HG03159 (cell line): ENCODE data around the gene ITGB1.
"Not testable (repeated sequence)": the region's sequence is repeated elsewhere in the genome, so short reads cannot be mapped to it uniquely, and the experiment has no call there.

Experiments
- ATAC-seq: cut with Tn5 transposase; IDR thresholded peaks from one replicate; pipeline ENCODE4 v1.9.1; 2021; ENCODE audit warnings: mild to moderate bottlenecking, moderate library complexity; ENCODE audit not compliant: unreplicated experiment

The ITGB1 gene

DNA sequence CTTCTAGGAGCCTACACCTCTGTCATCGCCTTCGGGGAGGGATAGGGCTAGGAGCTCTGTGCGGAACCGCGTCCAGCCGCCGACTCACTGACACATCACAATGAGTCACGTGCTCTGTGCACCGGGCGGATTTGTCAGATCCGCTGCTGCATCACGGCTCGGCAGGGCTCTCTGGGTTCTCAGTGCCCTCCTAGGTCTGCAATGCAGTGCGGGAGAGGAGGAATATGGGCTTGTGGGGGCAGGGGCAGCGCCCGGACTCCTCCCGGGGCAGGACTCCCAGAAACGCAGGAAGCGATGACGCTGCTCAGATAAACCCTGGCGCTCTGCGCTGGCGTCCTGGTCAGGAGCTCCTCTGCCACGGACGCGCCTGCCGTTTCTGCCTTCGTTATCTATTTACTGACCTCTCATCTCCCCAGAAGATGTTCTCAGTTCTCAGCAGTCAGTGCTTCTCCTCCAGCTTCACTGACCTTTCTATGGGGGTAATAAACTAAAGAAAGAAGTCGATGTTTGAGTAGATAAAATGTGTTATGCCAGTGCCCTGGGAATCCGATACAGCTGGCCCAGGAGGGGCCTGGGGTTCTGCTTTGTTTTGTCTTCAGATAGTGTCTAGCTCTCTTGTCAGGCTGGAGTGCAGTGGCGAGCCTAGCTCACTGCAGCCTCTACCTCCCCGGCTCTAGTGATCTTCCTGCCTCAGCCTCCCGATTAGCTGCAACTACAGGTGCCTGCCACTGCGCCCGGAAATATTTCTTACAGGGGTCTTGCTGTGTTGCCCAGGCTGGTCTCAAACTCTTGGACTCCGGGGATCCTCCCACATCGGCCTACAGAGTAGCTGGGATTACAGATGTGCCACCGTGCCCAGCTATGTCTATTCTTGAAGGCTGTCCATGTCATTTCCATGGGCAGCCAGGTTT, 22.8 kb upstream of the ITGB1 start:
- peak; percentile 96 for ATAC-seq

DNA sequence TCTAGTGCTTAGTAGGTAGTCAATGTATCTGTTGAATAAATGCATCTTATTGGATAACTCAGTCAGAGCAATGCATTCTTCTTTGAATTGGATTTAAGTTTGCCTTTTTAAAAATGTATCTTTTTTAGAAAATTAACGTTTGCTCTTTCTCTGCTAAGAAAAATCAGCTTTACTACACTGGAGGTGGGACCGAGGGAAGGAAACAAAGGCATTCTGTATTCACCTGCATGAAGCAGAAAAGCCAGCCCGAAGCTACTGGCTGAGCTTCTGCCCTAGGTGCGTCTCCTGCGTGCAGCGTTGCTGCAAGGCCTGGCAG, 22.2 kb upstream of the ITGB1 start:
- no peak for ATAC-seq

DNA sequence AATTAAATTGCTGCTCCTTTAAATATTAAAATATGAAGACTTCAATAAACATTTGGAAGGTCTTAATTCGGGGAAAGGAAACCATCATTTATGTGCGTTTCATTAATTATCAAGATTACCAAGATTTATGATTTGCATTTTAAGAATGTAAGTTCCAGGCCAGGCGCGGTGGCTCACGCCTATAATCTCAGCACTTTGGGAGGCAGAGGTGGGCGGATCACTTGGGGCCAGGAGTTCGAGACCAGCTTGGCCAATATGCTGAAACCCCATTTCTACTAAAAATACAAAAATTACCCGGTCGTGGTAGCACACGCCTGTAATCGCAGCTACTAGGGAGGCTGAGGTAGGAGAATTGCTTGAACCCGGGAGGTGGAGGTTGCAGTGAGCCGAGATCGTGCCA, 21.7 kb upstream of the ITGB1 start:
- ATAC-seq: not testable (repeated sequence)

DNA sequence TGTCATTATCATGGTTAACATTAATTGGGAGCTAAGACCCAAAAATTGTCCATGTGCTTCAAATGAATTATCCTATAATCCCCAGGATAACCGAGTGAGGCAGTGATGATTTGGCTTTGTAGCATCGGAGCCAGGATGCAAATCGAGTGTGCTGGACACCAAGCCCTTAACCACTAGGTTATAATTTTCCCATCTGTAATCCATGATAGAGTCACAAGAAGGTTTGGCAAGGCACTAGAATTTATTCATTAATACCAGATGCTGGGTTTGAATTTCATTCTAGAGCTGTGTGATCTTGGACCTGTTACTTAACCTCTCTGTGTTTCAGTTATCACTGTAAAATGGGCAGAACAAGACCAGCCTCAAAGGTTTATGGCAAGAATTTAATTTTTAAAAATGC, 21.0 kb upstream of the ITGB1 start:
- ATAC-seq: no peak

DNA sequence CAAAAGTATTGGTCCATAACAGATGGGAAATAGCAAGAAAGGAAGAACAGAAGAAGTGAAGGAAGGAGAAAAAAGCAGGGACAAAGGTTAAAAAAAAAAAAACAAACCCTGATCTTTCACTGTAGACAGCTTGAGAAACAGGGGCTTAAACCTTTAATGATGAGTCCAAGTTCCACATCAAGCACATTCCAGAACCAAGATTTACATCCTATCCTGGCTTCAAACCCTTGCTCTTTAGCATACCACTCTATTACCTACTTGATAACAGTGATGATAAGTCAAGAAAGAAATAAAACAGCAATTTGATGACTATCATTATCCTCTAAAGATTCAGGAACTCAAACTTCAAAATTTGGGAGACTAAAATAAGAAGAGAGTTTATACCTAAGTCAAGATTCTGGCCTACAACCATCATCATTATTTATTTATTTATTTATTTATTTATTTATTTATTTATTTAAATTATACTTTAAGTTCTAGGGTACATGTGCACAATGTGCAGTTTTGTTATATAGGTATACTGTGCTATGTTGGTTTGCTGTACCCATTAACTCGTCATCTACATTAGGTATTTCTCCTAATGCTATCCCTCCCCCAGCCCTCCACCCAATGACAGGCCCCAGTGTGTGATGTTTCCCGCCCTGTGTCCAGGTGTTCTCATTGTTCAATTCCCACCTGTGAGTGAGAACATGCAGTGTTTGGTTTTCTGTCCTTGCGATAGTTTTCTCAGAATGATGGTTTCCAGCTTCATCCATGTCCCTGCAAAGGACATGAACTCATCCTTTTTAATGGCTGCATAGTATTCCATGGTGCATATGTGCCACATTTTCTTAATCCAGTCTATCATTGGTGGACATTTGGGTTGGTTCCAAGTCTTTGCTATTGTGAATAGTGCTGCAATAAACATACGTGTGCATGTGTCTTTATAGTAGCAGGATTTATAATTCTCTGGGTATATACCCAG, 20.1 kb upstream of the ITGB1 start:
- ATAC-seq: not testable (repeated sequence)

DNA sequence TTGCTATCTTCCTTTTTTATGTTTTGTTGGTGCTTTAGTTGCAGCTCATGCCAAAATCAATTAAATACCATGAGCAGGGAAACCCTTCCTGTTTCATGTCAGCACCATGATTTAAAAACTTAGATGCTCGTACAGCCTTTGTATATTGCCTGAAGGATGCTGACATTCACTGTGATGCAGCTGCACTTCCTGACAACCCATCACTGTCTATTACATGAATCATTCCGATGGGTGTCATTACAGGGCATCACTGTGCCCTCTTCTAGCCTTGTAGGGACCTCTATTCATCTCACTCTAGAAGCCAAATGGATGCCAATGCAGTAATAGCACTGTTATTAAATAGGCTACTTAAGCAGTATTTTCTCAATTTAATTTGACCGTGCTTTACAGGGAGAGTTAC, 18.3 kb upstream of the ITGB1 start:
- ATAC-seq: no peak

DNA sequence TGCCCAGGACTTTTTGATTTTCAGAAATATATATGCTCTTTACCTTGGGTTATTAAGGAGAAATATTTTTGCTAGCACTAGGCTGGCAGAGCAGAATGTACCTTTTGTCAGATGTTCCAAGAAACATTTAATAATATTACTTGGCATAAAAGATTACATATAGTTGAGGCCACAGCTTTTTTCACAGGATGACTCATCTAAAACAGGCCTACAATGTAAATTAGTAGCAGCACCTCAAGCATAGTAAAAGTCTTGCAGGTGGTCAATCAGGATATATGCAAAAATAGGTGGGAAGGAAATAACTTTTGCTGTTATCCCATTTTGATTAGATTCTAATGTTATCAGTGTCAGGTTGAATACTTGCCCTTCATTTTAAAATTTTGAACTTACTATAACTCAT, 14.9 kb upstream of the ITGB1 start:
- peak; percentile 45 for ATAC-seq

DNA sequence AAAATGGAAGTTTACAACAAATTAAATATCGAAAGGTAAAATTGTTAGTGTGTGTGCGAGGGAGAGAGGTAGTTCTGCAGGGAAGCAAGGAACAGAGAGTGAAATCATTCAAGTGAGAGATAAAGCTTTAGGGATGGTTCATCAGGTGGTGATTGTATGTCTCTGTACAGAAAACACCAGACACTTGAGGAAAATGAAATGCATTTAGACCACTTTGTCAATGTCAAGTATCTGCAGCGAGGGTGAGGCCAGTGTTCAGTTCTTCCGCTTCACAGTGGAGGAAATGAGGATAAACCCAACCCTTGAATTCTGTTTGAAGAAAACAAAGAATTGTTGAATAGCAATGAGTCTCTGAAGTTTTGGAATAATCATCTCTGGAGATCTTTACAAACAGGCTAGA, 14.4 kb upstream of the ITGB1 start:
- ATAC-seq: no peak

DNA sequence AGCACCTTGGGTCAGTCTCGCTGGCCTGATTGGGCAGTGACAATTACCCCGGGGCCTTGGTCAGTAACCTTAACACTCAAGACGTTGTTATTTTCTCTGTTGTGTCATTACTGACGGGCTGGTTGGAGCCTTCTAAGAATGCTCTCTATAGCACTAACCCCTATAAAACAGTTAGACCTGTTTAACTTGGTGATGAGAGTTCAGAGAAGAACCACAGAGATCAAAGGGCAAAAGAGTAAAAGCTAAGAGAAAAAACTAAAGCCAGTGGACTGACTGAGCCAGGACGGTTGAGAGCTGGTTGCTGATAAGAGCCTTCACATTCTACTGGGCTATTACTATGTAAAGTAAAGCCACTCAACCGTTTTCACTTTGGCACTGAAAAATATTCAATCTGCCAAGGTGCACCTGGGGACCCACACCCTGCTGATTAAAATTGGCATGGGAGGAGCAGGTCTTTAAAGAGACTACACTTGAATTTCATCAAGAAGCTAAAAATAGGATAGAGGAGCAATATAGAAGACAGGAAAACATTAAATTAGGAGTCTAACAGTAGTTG, 13.6 kb upstream of the ITGB1 start:
- no peak for ATAC-seq

DNA sequence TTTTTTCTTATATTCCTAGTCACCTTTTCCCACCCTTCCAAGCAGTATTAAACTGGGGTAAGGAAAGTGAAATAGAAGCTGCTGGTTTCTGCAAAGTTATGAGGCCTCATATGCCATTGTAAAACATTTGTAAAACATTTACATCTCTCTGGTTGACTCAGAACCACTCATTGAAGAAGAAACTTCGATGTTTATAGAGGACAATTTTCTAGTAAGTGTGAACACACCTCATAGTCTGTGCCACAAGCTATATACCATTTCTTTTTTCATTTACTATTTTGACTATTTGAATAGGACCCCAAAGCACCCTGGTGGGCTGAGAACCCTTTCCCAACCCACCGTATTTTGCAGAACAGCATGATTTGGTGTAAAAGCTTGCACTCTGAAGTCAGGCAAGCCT, 12.9 kb upstream of the ITGB1 start:
- ATAC-seq: no peak

DNA sequence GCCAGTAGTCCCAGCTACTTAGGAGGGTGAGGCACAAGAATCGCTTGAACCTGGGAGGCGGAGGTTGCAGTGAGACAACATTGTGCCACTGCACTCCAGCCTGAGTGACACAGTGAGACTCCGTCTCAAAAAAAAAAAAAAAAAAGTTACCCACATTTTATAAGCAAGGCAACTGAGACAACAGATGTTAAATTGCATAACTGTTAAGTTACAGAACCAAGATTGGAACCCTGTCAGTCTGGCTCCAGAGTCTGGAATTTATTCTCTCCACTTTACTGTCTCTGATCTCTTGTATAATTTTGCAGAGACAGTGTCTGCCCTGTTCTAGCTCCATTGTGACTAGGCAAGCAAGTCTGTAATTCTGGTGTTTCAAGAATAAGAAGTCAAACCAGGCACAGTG, 6.2 kb upstream of the ITGB1 start:
- ATAC-seq: no peak

DNA sequence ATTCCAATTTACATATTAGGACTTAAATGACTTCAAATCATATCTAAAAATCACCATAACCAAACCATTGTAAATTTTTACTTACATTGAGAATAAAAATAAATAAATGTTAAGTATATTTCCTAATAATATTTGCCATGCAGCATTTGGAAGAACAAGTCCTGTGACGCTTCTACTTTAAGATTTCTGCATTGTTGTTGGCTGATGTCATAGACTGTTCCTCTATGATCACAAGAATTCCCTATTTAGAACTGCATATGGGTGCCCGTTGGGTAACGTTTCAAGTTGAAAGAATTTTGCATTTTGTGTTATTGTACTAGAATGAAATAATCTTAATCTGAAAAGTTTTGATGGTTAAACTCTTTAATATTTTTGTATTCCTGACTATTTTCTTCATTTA, 5.1 kb upstream of the ITGB1 start:
- ATAC-seq: no peak

DNA sequence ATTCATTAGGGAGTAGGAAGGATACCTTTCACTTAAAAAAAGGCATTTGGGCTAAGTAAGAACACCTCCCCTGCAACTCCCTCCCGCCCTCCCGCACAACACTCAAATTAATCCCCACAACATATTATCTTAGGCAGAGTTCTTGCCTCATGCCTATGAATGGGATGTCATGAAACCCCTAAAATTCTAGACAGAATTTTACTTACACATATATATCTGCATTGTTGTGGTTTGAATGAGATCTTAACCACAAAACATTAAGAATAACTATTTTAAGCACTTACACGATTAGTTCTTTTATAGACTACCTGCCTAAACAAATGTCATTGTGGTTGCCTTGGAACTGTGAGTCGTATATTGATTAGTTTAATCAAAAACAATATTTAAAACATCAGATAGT, 4.5 kb upstream of the ITGB1 start:
- ATAC-seq: no peak

DNA sequence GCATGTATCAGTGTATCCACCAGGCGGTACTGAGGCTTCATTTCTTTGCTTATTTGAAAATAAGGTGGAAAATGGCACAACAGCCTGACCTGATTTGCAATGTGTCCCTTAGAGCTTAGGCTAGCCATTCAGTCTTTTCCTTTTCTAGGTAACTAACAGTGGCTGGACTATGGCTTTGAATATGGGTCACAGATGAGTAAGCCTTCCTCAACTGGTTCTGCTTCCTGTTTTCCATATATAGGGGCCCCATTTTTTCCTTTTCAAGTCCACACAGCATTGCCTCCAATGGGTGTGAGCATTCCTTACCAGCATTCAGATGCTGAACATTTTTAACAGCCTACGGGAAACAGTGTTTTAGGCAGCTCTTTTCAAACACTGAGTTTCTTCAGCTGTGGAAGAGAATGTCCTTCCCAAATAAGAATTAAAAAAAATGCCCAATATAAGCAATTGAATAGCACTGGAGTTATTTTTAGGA, 3.9 kb upstream of the ITGB1 start:
- ATAC-seq: no peak

DNA sequence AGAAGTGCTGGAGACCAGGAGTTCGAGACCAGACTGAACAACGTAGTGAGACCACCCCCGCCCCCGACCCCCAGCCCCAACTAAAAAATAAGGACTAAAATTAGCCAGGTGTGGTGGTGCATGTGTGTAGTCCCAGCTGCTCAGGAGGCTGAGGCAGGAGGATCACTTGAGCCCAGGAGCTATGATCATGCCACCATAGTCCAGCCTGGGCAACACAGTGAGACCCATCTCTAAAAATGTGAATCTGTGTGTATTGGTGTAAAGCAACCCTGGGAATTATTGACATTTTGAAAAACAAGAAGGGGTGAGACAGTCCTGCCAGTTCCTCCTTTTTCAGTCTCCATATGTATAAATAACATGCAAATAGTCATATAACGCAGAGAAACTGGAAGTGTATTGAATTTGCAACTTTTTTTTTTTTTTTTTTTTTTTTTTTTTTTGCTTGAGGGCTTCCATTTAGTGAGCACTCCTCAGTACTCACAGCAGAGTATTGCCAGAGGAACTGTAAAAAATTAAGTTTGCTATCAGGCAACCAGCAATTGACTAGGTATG, 3.4 kb upstream of the ITGB1 start:
- no peak for ATAC-seq

DNA sequence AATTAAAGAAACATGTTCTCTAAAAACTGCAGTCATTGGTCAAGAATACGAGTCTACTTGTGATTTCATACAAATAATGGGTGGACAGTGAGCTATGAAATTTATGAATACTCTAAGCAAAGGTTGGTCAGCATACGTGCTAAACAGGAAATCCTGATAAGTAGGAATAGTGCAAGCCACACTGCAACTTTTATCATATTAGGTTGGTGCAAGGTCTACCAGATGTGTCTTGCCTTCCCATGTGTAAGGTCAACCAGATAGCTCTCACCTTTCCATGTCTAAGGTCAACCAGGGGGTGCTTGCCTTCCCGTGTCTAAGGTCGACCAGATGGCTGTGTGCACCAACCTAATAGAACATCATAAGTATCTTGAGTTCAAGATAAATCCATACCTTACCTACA, 2.0 kb upstream of the ITGB1 start:
- ATAC-seq: no peak

DNA sequence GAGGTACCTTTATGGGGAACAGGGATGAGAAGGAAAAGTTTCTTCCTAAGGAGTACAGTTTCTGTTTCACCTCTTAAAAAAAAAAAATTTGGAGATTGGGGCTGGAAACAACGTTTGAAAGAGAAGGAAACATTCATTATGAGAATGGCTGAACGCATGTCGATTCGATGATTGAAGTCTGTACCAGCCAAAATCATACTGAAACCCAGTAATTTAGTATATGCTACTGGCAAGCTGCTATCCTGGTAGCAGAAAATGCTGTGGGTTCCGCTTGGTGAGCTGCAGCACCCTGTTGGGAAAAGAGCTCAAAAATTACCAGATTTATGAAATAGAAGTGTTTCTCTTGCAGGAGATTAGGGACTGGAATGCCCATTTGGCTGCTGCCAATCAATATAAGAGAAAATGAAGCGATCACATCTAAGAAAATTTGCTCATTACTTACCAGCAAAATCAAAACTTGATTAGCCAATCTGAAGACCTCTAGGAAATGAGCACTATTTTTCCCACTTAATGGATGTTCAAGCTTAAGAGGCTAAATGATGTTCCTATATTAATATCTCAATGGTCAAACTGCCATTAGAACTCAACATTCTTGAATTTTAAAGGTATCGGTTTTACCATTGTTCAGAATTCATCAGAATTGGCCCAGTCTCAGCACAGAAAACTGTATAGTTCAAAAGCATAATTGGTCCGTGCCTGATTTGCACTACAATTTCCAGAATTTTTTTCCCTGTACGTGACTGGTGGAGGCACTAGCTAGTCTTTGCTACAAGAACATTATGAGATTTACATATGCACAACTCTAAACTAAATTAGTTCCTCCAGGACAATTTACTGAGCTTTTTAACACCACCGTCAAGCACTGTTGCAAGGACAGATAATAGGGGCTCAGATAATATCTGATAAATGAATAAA, 1.2 kb upstream of the ITGB1 start:
- ATAC-seq: peak; percentile 39

DNA sequence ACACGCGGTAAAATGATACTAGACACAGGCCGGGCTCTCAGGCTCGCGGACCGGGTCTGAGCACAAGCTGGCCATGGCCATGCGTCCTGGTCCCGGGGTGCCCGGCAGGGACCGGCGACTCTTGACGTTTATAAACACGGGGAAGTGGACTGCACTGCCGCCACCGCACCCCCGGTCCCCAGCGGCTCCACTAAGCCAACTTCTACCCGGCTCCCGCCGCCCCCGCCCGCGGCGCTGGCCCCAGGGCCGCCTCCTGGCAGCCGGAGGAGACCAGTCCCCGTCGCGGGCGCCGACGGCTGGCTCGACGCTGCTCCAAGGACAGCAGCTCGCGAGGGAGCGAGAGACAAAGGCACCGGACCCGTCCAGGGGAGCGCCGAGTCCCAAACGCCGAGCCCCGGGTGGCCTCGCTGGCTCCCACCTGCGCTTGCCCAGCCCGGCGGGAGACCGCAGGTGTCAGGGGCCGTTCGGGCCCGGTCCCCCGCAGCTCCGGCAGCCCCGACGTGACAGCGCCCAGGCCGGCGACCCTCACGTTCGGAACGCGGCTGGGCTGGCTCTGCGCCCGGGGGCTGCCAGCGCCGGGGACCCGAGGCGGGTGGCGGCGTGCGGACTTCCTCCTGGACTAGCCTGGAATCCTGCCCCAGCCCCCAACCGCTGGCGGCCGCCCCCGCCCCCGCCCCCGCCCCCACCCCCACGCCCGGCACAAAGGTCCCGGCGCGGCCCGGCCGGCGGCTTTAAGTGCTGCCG, 517 bp downstream of the ITGB1 start:
- peak; percentile 34 for ATAC-seq

DNA sequence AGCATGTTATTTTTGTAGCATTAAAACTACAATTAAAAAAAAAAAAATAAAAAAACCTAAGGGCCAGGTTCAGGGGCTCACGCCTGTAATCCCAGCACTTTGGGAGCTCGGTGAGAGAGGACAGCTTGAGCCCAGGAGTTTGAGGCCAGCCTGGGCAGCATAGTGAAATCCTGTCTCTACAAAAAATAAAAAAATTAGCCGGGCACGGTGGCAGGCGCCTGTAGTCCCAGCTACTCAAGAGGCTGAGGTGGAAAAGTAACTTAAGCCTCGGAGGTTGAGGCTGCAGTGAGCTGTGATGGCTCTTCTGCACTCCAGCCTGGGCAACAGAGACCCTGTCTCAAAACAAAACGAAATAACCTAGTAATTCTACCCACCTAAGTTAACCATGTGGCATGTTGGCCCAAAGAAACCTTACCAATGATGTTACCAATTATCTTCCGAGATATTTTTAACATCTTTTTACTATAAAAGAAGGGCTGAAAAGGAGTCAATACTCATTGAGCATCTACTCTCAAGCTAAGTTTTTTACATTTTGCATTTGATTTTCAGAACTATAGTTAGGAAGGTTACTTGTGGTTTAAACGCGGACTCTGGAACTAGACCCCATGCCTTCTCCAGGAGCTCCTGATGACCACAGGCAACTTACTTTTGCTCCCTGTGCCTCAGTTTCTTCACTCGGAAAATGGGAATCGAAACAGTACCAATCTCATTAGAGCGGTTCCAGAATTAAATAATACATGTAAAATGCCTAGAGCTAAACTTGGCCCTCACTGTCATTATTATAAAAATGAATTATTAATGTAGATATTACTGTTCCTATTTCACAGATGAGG, 1.4 kb downstream of the ITGB1 start:
- ATAC-seq: no peak
